ENCODE measurements around the gene ANKHD1.
"Not testable (repeated sequence)": the region's sequence is repeated elsewhere in the genome, so short reads cannot be mapped to it uniquely, and the experiment has no call there.

ANKHD1 gene

GRCh38 chr5:140427726-140428125 lies 26.1 kb downstream of the ANKHD1 start:
- DNase-seq (ENCODE audit: low spot score) = not testable (repeated sequence)

DNA sequence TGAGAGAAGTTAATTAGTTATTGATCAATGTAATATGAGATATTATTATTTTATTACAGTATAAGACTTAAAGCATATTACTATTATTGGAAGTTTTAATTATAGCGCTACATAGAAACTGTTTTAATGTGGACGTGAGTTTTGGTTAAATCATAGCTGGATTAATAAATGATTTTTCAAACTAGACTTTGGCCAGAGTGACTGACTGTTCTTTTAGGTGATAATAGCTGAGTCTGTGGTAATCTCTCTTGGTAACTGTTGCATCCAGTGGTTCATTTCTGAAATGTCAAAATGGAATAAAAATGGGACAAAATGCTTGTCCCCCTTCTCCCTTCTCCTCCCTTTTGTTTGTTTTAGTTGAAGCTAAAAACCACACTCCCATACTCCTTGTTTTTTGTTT lies 28.1 kb downstream of the ANKHD1 start:
- DNase-seq (ENCODE audit: low spot score) = no peak

DNA sequence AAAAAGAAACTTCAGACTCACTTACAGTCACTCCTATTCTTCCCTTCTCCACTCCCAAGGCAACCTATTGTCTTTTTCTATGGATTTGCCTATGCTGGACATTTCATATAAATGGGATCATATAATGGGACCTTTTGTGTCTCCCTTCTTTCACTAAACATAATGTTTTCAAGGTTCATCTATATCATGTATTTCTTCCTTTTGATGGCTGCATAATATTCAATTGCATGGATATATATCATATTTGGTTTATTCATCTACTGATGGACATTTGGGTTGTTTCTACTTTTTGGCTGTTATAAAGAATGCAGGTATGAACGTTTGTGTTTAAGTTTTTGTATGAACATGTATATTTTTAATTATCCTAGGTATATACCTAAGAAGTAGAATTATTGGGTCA lies 30.6 kb downstream of the ANKHD1 start:
- DNase-seq (ENCODE audit: low spot score) = no peak

DNA sequence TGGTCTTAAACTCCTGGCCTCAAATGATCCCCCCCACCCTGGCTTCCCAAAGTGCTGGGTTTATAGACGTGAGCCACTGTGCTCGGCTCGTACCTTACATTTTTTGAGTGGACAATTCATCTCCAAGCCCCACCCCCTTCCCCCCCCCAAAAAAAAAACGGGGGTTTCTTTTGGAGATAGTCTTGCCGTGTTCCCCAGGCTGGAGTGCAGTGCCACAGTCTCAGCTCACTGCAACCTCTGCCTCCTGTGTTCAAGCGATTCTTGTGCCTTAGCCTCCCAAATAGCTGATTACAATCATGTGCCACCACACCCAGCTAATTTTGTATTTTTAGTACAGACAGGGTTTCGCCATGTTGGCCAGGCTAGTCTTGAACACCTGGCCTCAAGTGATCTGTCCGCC lies 31.3 kb downstream of the ANKHD1 start:
- DNase-seq (ENCODE audit: low spot score) = no peak

GRCh38 chr5:140457368-140457767 lies 55.7 kb downstream of the ANKHD1 start:
- not testable (repeated sequence) for DNase-seq (ENCODE audit: low spot score)

DNA sequence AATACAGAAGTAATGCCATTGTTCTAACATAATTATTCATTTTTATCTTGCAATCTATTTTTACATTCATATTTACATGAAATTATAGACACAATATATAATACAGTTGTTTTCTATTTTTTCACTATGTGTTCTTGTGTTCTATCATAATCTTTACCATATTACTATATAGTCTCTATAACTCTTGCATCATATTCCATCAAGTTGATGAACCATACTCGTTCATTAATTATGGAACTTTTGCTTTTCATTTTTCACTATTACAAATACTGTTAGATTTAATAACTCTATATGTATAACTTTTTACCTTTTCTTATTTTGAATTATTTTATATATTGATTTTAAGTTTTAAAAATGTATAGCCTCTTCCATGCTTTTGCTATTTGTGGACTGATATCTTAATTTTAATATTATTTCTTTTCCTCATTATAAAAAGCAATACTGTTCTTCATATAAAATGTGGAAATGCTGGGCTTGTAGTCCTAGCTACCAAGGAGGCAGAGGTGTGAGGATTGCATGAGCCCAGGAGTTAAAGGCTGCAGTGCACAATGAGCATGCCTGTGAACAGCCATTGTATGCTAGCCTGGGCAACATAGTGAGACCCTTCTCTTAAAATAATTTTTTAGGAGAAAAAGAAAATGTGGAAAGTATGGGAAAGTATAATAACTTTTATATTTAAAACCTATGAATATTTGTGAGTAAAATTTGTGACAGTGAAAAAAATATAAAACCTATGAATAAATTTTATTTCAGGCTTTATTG lies 65.5 kb downstream of the ANKHD1 start:
- no peak for DNase-seq (ENCODE audit: low spot score)

DNA sequence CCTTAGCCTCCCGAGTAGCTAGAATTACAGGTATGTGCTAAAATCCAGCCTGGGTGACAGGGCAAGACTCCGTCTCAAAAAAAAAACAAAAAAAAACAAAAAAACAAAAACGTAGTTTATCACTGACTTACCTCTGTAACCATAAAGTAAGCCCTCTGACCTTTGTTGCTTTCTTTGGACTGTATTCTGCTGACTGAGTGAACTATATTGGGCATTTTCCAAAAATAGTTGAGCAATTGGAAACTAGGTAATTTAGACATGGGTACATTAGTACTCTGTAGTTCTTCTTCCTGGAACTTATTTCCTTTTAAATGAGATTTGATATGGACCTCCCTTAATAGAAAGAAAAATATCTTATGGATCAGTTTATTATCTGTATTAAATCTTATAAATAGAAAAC lies 66.6 kb downstream of the ANKHD1 start:
- DNase-seq (ENCODE audit: low spot score) = no peak

DNA sequence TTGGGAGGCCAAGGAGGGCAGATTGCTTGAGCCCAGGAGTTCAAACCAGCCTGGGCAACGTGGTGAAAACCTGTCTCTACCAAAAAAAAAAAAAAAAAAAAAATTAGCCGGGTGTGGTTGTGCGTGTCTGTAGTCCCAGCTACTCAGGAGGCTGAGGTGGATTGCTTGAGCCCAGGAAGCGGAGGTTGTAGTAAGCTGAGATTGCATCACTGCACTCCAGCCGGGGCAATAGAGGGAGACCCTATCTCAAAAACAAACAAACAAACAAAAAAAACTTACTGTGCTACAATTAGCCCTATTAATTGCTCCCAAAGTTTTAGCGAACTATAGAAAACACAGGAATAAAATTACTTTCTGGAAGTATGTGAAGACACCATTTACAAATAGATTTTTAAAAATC lies 67.6 kb downstream of the ANKHD1 start:
- DNase-seq (ENCODE audit: low spot score) = no peak

DNA sequence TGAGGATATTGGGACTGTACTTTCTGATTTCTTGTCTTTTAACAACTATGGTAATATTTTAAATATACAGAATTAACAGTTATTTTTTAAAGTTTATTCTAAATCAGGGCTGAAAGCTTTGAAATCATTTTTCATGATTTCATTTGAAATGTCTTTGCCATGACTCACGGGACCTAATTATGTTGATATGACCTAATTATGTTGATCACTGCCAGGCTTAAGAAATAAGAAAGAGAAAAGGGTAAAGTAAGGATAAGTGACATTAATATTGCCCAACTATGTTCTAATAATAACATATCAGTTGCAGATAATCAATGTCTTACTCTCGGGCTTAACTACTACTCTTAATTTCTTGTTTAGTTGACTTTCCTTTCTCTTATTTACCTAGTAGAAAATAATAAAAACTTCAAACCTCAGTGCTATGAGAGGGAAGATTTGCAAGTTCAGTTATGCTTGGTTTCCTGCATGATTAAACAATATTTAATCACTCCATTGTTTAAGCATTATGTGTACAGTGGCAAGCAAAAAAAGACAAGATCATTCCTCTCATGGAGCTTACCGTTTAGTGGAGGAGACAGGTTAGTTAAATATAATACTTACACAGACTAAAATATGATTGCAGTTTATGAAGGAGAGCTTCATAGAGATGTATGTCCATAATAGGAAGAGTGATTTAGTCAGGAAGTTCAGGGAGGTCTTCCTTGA lies 78.8 kb downstream of the ANKHD1 start:
- DNase-seq (ENCODE audit: low spot score) = no peak

- no peak for DNase-seq (ENCODE audit: low spot score)
Observed at GRCh38 chr5:140481758-140482157, 80.1 kb downstream of the ANKHD1 start.

DNA sequence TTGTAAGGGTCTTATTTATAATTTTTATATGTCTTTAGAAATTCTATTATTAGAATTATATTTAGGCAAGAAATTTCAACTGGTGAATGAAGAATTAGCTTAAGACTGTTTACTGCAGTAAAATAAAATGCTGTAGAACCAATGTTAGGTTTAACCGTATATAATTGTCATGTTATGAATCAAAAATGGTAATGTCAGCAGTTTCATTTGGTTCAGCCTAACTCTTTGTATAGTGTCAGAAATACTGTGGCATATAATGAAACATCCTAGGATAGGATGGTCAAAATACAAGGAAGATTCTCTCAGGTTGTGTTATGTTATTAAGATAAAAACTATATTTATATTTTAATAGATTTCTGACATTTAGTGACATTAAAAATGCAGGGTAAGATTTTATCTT lies 81.4 kb downstream of the ANKHD1 start:
- DNase-seq (ENCODE audit: low spot score) = no peak

DNA sequence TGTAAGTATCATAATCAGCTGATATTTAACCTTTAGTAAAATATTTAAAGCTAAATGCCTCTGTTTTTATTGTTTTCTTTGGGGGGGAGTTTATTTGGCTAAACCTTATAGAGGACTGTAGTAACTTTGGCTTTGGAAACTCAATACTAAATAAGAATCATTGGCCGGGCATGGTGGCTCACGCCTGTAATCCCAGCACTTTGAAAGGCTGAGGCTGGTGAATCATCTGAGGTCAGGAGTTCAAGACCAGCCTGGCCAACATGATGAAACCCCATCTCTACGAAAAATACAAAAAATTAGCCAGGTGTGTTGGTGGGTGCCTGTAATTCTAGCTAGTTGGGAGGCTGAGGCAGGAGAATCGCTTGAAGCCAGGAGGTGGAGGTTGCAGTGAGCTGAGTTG lies 86.5 kb downstream of the ANKHD1 start:
- not testable (repeated sequence) for DNase-seq (ENCODE audit: low spot score)

DNA sequence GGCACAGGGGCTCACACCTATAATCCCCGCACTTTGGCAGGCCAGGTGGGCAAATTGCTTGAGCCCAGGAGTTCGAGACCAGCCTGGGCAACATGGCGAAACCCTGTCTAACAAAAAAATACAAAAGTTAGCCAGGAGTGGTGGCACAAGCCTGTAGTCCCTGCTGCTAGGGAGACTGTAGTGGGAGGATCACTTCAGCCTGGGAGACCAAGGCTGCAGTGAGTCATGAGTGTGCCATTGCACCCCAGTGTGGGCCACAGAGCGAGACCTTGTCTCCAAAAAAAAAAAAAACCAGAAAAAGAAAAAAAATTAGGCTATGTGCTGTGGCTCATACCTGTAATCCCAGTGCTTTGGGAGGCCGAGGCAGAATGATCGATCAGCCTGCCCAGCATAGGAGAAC lies 87.3 kb downstream of the ANKHD1 start:
- DNase-seq (ENCODE audit: low spot score) = no peak

DNA sequence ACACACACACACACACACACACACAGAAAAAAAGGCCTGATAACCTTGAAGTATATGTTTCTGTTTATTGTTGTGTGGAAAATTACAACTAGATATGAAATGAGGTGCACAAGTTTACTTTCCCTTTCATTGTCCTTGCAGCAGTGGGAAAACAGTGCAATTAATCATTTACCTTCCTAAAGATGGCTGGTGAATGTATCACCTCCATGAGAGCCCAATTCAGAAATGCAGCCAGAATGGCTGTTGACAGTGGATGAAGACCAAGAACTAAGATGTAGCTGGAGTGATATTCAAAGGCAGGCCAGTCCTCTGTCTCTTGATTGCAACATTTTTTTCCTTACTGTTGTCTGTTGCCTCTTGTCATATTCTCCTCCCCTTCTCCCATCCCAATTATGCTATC lies 96.3 kb downstream of the ANKHD1 start:
- peak; percentile 1 for DNase-seq (ENCODE audit: low spot score)

DNA sequence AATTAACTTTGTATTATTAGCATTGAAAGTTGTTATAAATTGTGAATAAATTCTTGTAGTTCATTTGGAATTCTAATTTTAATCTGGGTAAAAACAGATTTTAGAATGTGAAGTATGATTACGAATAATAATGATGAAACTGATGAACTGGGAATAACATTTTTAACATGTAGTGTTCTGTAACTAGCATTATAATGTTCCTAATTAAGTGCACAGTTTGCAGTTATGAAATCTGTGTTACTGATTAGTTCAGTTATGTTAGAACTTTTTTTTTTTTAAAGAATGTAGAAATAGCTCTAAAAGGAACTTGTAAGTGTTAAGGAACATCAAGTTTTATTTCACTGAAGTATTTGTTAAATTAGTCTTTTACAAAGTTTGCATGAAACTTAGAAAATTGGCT lies 97.0 kb downstream of the ANKHD1 start:
- DNase-seq (ENCODE audit: low spot score) = no peak

- DNase-seq (ENCODE audit: low spot score) = no peak
Observed at GRCh38 chr5:140502834-140503233, 101.2 kb downstream of the ANKHD1 start.

GRCh38 chr5:140509898-140510297 lies 108.3 kb downstream of the ANKHD1 start:
- no peak for DNase-seq (ENCODE audit: low spot score)

DNA sequence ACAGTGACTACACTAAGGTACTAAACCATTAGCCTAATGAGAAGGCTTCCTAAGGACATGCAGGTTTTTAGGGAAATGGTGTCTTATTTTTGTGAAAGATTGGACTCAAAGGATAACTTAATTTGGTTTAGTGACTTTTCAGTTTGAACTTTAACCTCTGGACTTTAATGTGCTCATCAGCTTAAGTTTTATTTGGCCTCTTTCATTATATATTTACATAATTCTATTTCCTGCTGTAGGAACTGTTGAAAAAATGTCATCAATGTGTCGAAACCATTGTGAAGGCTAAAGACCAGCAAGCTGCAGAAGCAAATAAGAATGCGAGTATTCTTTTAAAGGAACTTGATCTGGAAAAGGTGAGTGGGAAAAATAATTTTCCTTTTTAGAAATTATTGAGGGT lies 111.5 kb downstream of the ANKHD1 start:
- no peak for DNase-seq (ENCODE audit: low spot score)

- no peak for DNase-seq (ENCODE audit: low spot score)
Observed at GRCh38 chr5:140524003-140524402, 122.4 kb downstream of the ANKHD1 start.

DNA sequence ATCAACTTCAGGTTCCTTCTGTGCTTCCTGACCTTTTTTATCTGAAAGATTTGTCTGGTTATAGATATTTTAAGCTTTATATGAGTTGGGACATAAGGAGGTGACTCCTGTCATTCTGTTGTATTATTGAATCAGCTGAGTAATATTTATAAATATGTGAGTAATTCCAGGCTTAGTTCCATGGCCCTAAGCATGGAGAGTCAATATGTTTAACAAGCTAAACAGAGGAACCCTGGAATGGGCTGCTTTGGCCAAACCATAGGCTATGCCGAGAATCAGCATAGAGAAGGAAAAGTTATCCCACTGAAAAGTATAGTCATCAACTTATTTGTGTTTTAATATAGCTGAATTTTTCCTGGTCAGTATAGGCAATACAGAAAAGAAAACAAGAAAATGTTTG lies 138.6 kb downstream of the ANKHD1 start:
- DNase-seq (ENCODE audit: low spot score) = no peak

- DNase-seq (ENCODE audit: low spot score) = no peak
Observed at GRCh38 chr5:140542972-140543371, 141.3 kb downstream of the ANKHD1 start.

GRCh38 chr5:140544986-140545385 lies 143.4 kb downstream of the ANKHD1 start:
- no peak for DNase-seq (ENCODE audit: low spot score)

DNA sequence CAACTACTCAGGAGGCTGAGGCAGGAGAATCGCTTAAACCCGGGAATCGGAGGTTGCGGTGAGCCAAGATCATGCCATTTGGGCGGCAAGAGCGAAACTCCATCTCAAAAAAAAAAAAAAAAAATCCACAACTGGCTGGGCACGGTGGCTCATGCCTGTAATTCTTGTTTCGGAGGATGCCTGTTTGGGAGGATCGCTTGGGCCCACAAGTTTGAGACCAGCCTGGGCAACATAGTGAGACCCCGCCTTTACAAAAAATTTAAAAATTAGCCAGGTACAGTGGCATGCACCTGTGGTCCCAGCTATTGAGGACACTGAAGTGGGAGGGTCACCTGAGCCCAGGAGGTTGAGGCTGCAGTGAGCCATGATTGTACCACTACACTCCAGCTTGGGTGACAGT lies 144.0 kb downstream of the ANKHD1 start:
- no peak for DNase-seq (ENCODE audit: low spot score)
